ENCODE results near the gene MRPL52. TPM values are rescaled to one million over a fixed set of nuclear protein-coding genes. Genes with fewer than 3 reads are reported as not detected.
A peak's percentile ranks its signal among the peaks of the same experiment; 100 is the strongest.
"Not testable (repeated sequence)": the region's sequence is repeated elsewhere in the genome, so short reads cannot be mapped to it uniquely, and the experiment has no call there.

MRPL52 gene
- total RNA-seq, 1 donor from 2014 or later = 189 TPM

GRCh38 chr14:22800346-22800745, 29.3 kb upstream of the MRPL52 start:
- Mint-ChIP-seq H3K27me3 (peaks cover 36% of the 10 kb centered on the region), H3K36me3 (ENCODE audit: low read depth) (no peaks in the 10 kb centered on the region)

GRCh38 chr14:22801716-22802115, 28.0 kb upstream of the MRPL52 start:
- no peaks in the 10 kb centered on the region for H3K4me1 Mint-ChIP-seq
- H3K36me3 Mint-ChIP-seq (ENCODE audit: low read depth) = no peaks in the 10 kb centered on the region
- DNase-seq = no peak
- H3K27me3 Mint-ChIP-seq = peaks cover 34% of the 10 kb centered on the region
- no peak overlapping the region for H3K4me3 Mint-ChIP-seq
- no peak overlapping the region for H3K27ac Mint-ChIP-seq
- intact Hi-C loops (cut with micrococcal nuclease) = no loop called here
- H3K9me3 Mint-ChIP-seq = no peaks in the 10 kb centered on the region

More at GRCh38 chr14:22800346-22800745, 29.3 kb upstream of the MRPL52 start:
- DNase-seq = no peak
- intact Hi-C loops (cut with micrococcal nuclease) = no loop called here
- Mint-ChIP-seq H3K4me3 (no peak overlapping the region), H3K27ac (no peak overlapping the region), H3K9me3 (no peaks in the 10 kb centered on the region), H3K4me1 (no peaks in the 10 kb centered on the region)

- intact Hi-C loops (cut with micrococcal nuclease) = no loop called here
- no peak for DNase-seq
- H3K36me3 Mint-ChIP-seq (ENCODE audit: low read depth) = no peaks in the 10 kb centered on the region
- H3K27me3 Mint-ChIP-seq = peaks cover 32% of the 10 kb centered on the region
- no peak overlapping the region for H3K27ac Mint-ChIP-seq
- H3K9me3 Mint-ChIP-seq = no peaks in the 10 kb centered on the region
- no peak overlapping the region for H3K4me3 Mint-ChIP-seq
- H3K4me1 Mint-ChIP-seq = no peaks in the 10 kb centered on the region
Measured at GRCh38 chr14:22802860-22803686, 26.6 kb upstream of the MRPL52 start.

GRCh38 chr14:22803687-22803974, 26.1 kb upstream of the MRPL52 start:
- Mint-ChIP-seq H3K4me3 (no peak overlapping the region), H3K36me3 (ENCODE audit: low read depth) (no peaks in the 10 kb centered on the region), H3K4me1 (no peaks in the 10 kb centered on the region), H3K27ac (no peak overlapping the region), H3K27me3 (peaks cover 27% of the 10 kb centered on the region), H3K9me3 (no peaks in the 10 kb centered on the region)
- intact Hi-C loops (cut with micrococcal nuclease) = no loop called here
- no peak for DNase-seq

- H3K4me3 Mint-ChIP-seq; DNase-seq; intact Hi-C loops (cut with micrococcal nuclease); H3K9me3 Mint-ChIP-seq; H3K36me3 Mint-ChIP-seq (ENCODE audit: low read depth); H3K4me1 Mint-ChIP-seq; H3K27ac Mint-ChIP-seq: not testable (repeated sequence)
- H3K27me3 Mint-ChIP-seq = peaks cover 18% of the 10 kb centered on the region
Measured at GRCh38 chr14:22805235-22805634, 24.5 kb upstream of the MRPL52 start.

- Mint-ChIP-seq H3K4me3 (no peak overlapping the region), H3K27me3 (peaks cover 15% of the 10 kb centered on the region), H3K27ac (no peak overlapping the region), H3K9me3 (no peaks in the 10 kb centered on the region), H3K36me3 (ENCODE audit: low read depth) (no peaks in the 10 kb centered on the region), H3K4me1 (peaks cover 3% of the 10 kb centered on the region)
- DNase-seq = no peak
- intact Hi-C loops (cut with micrococcal nuclease) = no loop called here
Measured at GRCh38 chr14:22807432-22808087, 22.1 kb upstream of the MRPL52 start.

- Mint-ChIP-seq H3K4me3 (no peak overlapping the region), H3K36me3 (ENCODE audit: low read depth) (no peaks in the 10 kb centered on the region), H3K4me1 (peaks cover 3% of the 10 kb centered on the region), H3K27ac (no peak overlapping the region), H3K9me3 (no peaks in the 10 kb centered on the region), H3K27me3 (peaks cover 8% of the 10 kb centered on the region)
- intact Hi-C loops (cut with micrococcal nuclease) = no loop called here
- no peak for DNase-seq
Measured at GRCh38 chr14:22808388-22809209, 21.1 kb upstream of the MRPL52 start.

GRCh38 chr14:22811722-22812121, 18.0 kb upstream of the MRPL52 start:
- peaks cover 1% of the 10 kb centered on the region for H3K27me3 Mint-ChIP-seq

GRCh38 chr14:22812744-22813143, 16.9 kb upstream of the MRPL52 start:
- Mint-ChIP-seq H3K27me3 (peaks cover 1% of the 10 kb centered on the region), H3K4me3 (no peak overlapping the region), H3K36me3 (ENCODE audit: low read depth) (no peaks in the 10 kb centered on the region), H3K4me1 (peaks cover 11% of the 10 kb centered on the region), H3K9me3 (no peaks in the 10 kb centered on the region), H3K27ac (no peak overlapping the region)
- DNase-seq = no peak
- intact Hi-C loops (cut with micrococcal nuclease) = no loop called here

More at GRCh38 chr14:22811722-22812121, 18.0 kb upstream of the MRPL52 start:
- Mint-ChIP-seq H3K9me3 (no peaks in the 10 kb centered on the region), H3K36me3 (ENCODE audit: low read depth) (no peaks in the 10 kb centered on the region), H3K27ac (no peak overlapping the region), H3K4me3 (no peak overlapping the region), H3K4me1 (peaks cover 11% of the 10 kb centered on the region)
- intact Hi-C loops (cut with micrococcal nuclease) = no loop called here
- no peak for DNase-seq

- Mint-ChIP-seq H3K27ac (no peak overlapping the region), H3K9me3 (no peaks in the 10 kb centered on the region), H3K36me3 (ENCODE audit: low read depth) (no peaks in the 10 kb centered on the region), H3K27me3 (peaks cover 1% of the 10 kb centered on the region), H3K4me1 (peaks cover 13% of the 10 kb centered on the region), H3K4me3 (no peak overlapping the region)
- intact Hi-C loops (cut with micrococcal nuclease) = no loop called here
- DNase-seq = no peak
Measured at GRCh38 chr14:22813145-22813544, 16.5 kb upstream of the MRPL52 start.

GRCh38 chr14:22814373-22814772, 15.3 kb upstream of the MRPL52 start:
- peaks cover 1% of the 10 kb centered on the region for H3K27me3 Mint-ChIP-seq
- intact Hi-C loops (cut with micrococcal nuclease) = no loop called here
- no peak for DNase-seq
- no peak overlapping the region for H3K4me3 Mint-ChIP-seq
- no peaks in the 10 kb centered on the region for H3K36me3 Mint-ChIP-seq (ENCODE audit: low read depth)
- no peak overlapping the region for H3K27ac Mint-ChIP-seq
- no peaks in the 10 kb centered on the region for H3K9me3 Mint-ChIP-seq
- H3K4me1 Mint-ChIP-seq = peaks cover 20% of the 10 kb centered on the region

GRCh38 chr14:22814941-22815713, 14.6 kb upstream of the MRPL52 start, which contains the start of gene SLC7A7:
SLC7A7 (minus strand) TSS chr14:22815435; CDS start chr14:22813398, 2,037 bp downstream.
- H3K27ac Mint-ChIP-seq = no peak within 1 kb of the TSS
- H3K27me3 Mint-ChIP-seq = peaks cover 1% of the 10 kb centered on the region
- no peaks in the 10 kb centered on the region for H3K9me3 Mint-ChIP-seq
- H3K36me3 Mint-ChIP-seq (ENCODE audit: low read depth) = no peaks in the 10 kb centered on the region
- peaks cover 27% of the 10 kb centered on the region for H3K4me1 Mint-ChIP-seq
- intact Hi-C loops (cut with micrococcal nuclease) = no loop called here
- no peak for DNase-seq
- no peak within 1 kb of the TSS for H3K4me3 Mint-ChIP-seq

- H3K27ac Mint-ChIP-seq = peak overlapping the region; percentile 80
- peaks cover 32% of the 10 kb centered on the region for H3K4me1 Mint-ChIP-seq
- no peak overlapping the region for H3K4me3 Mint-ChIP-seq
- peaks cover 9% of the 10 kb centered on the region for H3K27me3 Mint-ChIP-seq
- H3K9me3 Mint-ChIP-seq = no peaks in the 10 kb centered on the region
- intact Hi-C loops (cut with micrococcal nuclease) = no loop called here
- peak; percentile 67 for DNase-seq
- H3K36me3 Mint-ChIP-seq (ENCODE audit: low read depth) = no peaks in the 10 kb centered on the region
Measured at GRCh38 chr14:22819151-22819988, 10.3 kb upstream of the MRPL52 start.
